GM12878 (cell line): ENCODE data around the gene POMT1. TPM values are rescaled to one million over a fixed set of nuclear protein-coding genes. Genes with fewer than 3 reads are reported as not detected.

Experiments
- ATAC-seq: fragments of 200-7000 bp; cut with Tn5 transposase; 3 replicates; pipeline ENCODE4 v1.9.1; 2020; ENCODE audit warnings: mild to moderate bottlenecking, moderate library complexity
- BruUV-seq: library from RNA; stranded (reverse); fragments of 400-500 nt; replicated peaks from 2 replicates; lab custom pipeline; 2021; lab: Mats Ljungman, UMichigan
- CTCF ChIA-PET: fragments of 300-600 bp; sonication (Branson Sonifier 250); formaldehyde crosslinking; extraction: SDS; loops from one replicate; lab custom pipeline; 2021; ENCODE audit warnings: inconsistent platforms; lab: Yijun Ruan, JAX
- POLR2A ChIA-PET: fragments of 350-600 bp; formaldehyde crosslinking; extraction: SDS; loops from one replicate; lab custom pipeline; 2021; ENCODE audit warnings: inconsistent platforms; lab: Charles Lee
- RAD21 ChIA-PET: fragments of 300-600 bp; sonication (Branson Sonifier 250); formaldehyde crosslinking; loops from one replicate; lab custom pipeline; 2023; ENCODE audit warnings: antibody characterized with exemption; ENCODE audit not compliant: unreplicated experiment; lab: Charles Lee
- SMC1A ChIA-PET: fragments of 300-600 bp; sonication (Branson Sonifier 250); formaldehyde crosslinking; loops from one replicate; lab custom pipeline; 2023; ENCODE audit not compliant: unreplicated experiment, uncharacterized antibody; lab: Charles Lee
- DNase-seq: peaks from one replicate; pipeline ENCODE4 v3.0.0-alpha.2; 2011; ENCODE audit warnings: low read depth, low spot score
- FAIRE-seq: peaks from 3 replicates; lab custom pipeline; 2011; peaks lifted over from hg19 to GRCh38; lab: Jason Lieb, UNC
- H2AFZ ChIP-seq: 2 replicates; pipeline ENCODE4 v1.6.0; 2011; ENCODE audit warnings: low read depth, low read length, control low read depth; ENCODE audit not compliant: control insufficient read depth
- H3K27ac ChIP-seq: 2 replicates; pipeline ENCODE4 v1.5.1; 2011; ENCODE audit warnings: control low read depth; ENCODE audit not compliant: control insufficient read depth, insufficient read depth
- H3K27me3 ChIP-seq, 2 experiments: replicated peaks in 1 of 2; 2 replicates each; pipeline versions ENCODE4 v1.6.0 to v1.6.1; 2011; ENCODE audit warnings: low read length in 1 of 2; ENCODE audit not compliant: control insufficient read depth in 2 of 2, insufficient read depth in 2 of 2
- H3K36me3 ChIP-seq, 2 experiments: 2 replicates each; pipeline ENCODE4 v1.5.1; 2011; ENCODE audit warnings: low read length in 1 of 2; ENCODE audit not compliant: control insufficient read depth in 2 of 2, insufficient read depth in 2 of 2
- H3K4me1 ChIP-seq: 2 replicates; pipeline ENCODE4 v1.6.1; 2011; ENCODE audit warnings: mild to moderate bottlenecking, low read length, moderate library complexity, mixed read lengths; ENCODE audit not compliant: control insufficient read depth, insufficient read depth
- H3K4me2 ChIP-seq: 2 replicates; pipeline ENCODE4 v1.6.0; 2011; ENCODE audit warnings: control low read depth; ENCODE audit not compliant: control insufficient read depth, insufficient read depth
- H3K4me3 ChIP-seq: fragments of 200-600 bp; sonication (generic); 2 replicates; pipeline ENCODE4 v1.5.1; 2016
- H3K79me2 ChIP-seq: 2 replicates; pipeline ENCODE4 v1.6.0; 2011; ENCODE audit warnings: low read length; ENCODE audit not compliant: control insufficient read depth, insufficient read depth
- H3K9ac ChIP-seq: 2 replicates; pipeline ENCODE4 v1.8.0; 2011; ENCODE audit warnings: low read length, control low read depth, mixed read lengths; ENCODE audit not compliant: control insufficient read depth, insufficient read depth
- H3K9me3 ChIP-seq: replicated peaks from 3 replicates; pipeline ENCODE4 v1.5.1; 2011; ENCODE audit warnings: mild to moderate bottlenecking, low read length; ENCODE audit not compliant: control insufficient read depth, insufficient read depth
- H4K20me1 ChIP-seq: 2 replicates; pipeline ENCODE4 v1.6.0; 2011; ENCODE audit not compliant: control insufficient read depth, insufficient read depth
- CEBPZ ChIP-seq: fragments of 150-350 bp; IDR thresholded peaks from 2 replicates; pipeline ENCODE4 v1.6.1; 2016; ENCODE audit warnings: low read depth, low read length
- CREM ChIP-seq: IDR thresholded peaks from 2 replicates; pipeline ENCODE4 v1.6.1; 2014; ENCODE audit warnings: antibody characterized with exemption, low read depth
- EGR1 ChIP-seq, 2 experiments: IDR thresholded peaks; 1 replicate in 1 of 2; 2 replicates in 1 of 2; pipeline ENCODE4 v1.6.1; 2011 to 2012; ENCODE audit warnings: low read depth in 2 of 2, low read length in 2 of 2, borderline replicate concordance in 1 of 2, mild to moderate bottlenecking in 1 of 2, moderate library complexity in 1 of 2
- ETV6 ChIP-seq, 2 experiments: fragments of 450-650 bp in 1 of 2; IDR thresholded peaks in 1 of 2; conservative IDR thresholded peaks in 1 of 2; 2 replicates each; pipeline ENCODE4 v1.6.1; 2014; ENCODE audit warnings: antibody characterized with exemption in 1 of 2, borderline replicate concordance in 1 of 2, low read depth in 1 of 2, mild to moderate bottlenecking in 1 of 2, moderate library complexity in 1 of 2
- NFXL1 ChIP-seq: fragments of 450-650 bp; IDR thresholded peaks from 2 replicates; pipeline ENCODE4 v1.6.1; 2017; ENCODE audit warnings: antibody characterized with exemption, mild to moderate bottlenecking, borderline replicate concordance
- NR2C2 ChIP-seq: IDR thresholded peaks from 2 replicates; pipeline ENCODE4 v1.6.1; 2011; ENCODE audit warnings: borderline replicate concordance, low read depth; ENCODE audit not compliant: control insufficient read depth, insufficient read length
- RAD51 ChIP-seq: fragments of 450-650 bp; IDR thresholded peaks from 2 replicates; pipeline ENCODE4 v1.6.1; 2016; ENCODE audit warnings: moderate library complexity, mild to moderate bottlenecking, inconsistent platforms
- RCOR1 ChIP-seq: conservative IDR thresholded peaks from 2 replicates; pipeline ENCODE4 v1.6.1; 2012; ENCODE audit warnings: low read depth, low read length, improper control_type of control experiment
- SMAD1 ChIP-seq: fragments of 450-650 bp; IDR thresholded peaks from 2 replicates; pipeline ENCODE4 v1.6.1; 2018; ENCODE audit warnings: mild to moderate bottlenecking, low read depth; ENCODE audit not compliant: partially characterized antibody
- WGBS: methylation state at CpG from one replicate; pipeline ENCODE4 v1.1.6; 2016; ENCODE audit warnings: low lambda C conversion rate; ENCODE audit not compliant: insufficient replicate concordance, insufficient coverage; ENCODE audit errors: missing lambda C conversion rate; 5-methylcytosine and 5-hydroxymethylcytosine counted together
- in situ Hi-C: fragments of 300-500 bp; cut with MboI; formaldehyde crosslinking; loops from 9 replicates; pipeline ENCODE4 v1.14.3; 2018; ENCODE audit warnings: mixed read lengths
- intact Hi-C: fragments of 100-400 bp; cut with micrococcal nuclease; formaldehyde crosslinking; loops from one replicate; pipeline ENCODE4 v1.14.2; 2022; ENCODE audit not compliant: unreplicated experiment
- polyA plus RNA-seq, 11 experiments: library from polyadenylated mRNA; depleted of rRNA in 4 of 11; unstranded in 6 of 11; stranded (reverse) in 5 of 11; fragments of >200 nt; fragmentation: Nextera tagmentation in 4 of 11; fragmentation: Illumina TruSeq in 1 of 11; extraction: Ambion mirVana in 4 of 11; extraction: Trizol in 1 of 11; gene quantifications; 1 replicate in 1 of 11; 2 replicates in 10 of 11; pipeline versions ENCODE4 v1.2.1 to v1.2.3, GENCODE V29; 2011 to 2016; ENCODE audit warnings: inconsistent platforms in 2 of 11, missing spikeins in 2 of 11, low read depth in 1 of 11
- total RNA-seq, 4 experiments: library from RNA; depleted of rRNA in 3 of 4; stranded (reverse); fragments of >200 nt in 3 of 4; fragmentation: Illumina TruSeq in 1 of 4; extraction: Trizol in 1 of 4; gene quantifications; 2 replicates each; pipeline versions ENCODE4 v1.2.1 to v1.2.3, GENCODE V29; 2013 to 2021

POMT1 gene
- total and polyA plus RNA-seq, 10 of the 15 experiments (the other 5 are each of a cell fraction or from before 2014, with no cell fraction given) = 1.2 to 19.2 (median 12.6) TPM

GRCh38 chr9:131511416-131511815, 8.7 kb downstream of the POMT1 start:
- H4K20me1 ChIP-seq = no peaks in the 10 kb centered on the region
- no peak for DNase-seq
- SMC1A ChIA-PET = no interaction called here
- H3K36me3 ChIP-seq = peaks cover 4 to 15% of the 10 kb centered on the region in 2 experiments; a peak in 3 of 4 replicates
- CTCF ChIA-PET = no interaction called here
- no peak overlapping the region for H3K4me2 ChIP-seq
- WGBS = 76% methylated on average over 7 of the region's 7 CpGs
- intact Hi-C loops (no loop called here), in situ Hi-C loops (no loop called here)
- H3K9ac ChIP-seq = no peak overlapping the region
- no peaks in the 10 kb centered on the region for H3K4me1 ChIP-seq
- POLR2A ChIA-PET = no interaction called here
- ATAC-seq = no peak
- no peak for FAIRE-seq
- H3K27ac ChIP-seq = no peak overlapping the region
- H3K79me2 ChIP-seq = no peaks in the 10 kb centered on the region
- RAD21 ChIA-PET = no interaction called here
- H3K27me3 ChIP-seq = no peaks in the 10 kb centered on the region
- H3K4me3 ChIP-seq = no peak overlapping the region
- no TSS peak for BruUV-seq
- no peaks in the 10 kb centered on the region for H3K9me3 ChIP-seq
- TF ChIP-seq EGR1 (IDR thresholded peaks at IDR 0.05; ENCODE audit: borderline replicate concordance in 1 of 2, low read depth in 2 of 2, low read length in 2 of 2) (no peak), NR2C2 (no peak), SMAD1 (no peak), CREM (no peak), RCOR1 (no peak), CEBPZ (no peak), NFXL1 (no peak), ETV6 (conservative IDR thresholded peaks at IDR 0.05 in 1 of 2, IDR thresholded peaks at IDR 0.05 in 1 of 2; ENCODE audit: borderline replicate concordance in 1 of 2, low read depth in 1 of 2) (no peak), RAD51 (no peak)
- H2AFZ ChIP-seq = no peak overlapping the region
